ENCODE data around the gene XKRX.

The XKRX gene

GRCh38 chrX:100928660-100929613, at the start of gene XKRX:
Gene XKRX, minus strand, starts transcription at chrX:100928917. Its CDS starts 613 bp downstream, at chrX:100928304.
- peak; percentile 84 for DNase-seq

- no peak for DNase-seq
Measured at GRCh38 chrX:100976211-100976610, 47.5 kb upstream of the XKRX start.

- DNase-seq, result no peak
Measured at GRCh38 chrX:100975212-100975611, 46.5 kb upstream of the XKRX start.

GRCh38 chrX:100973411-100973810, 44.7 kb upstream of the XKRX start:
- no peak for DNase-seq

GRCh38 chrX:100969936-100970335, 41.2 kb upstream of the XKRX start:
- no peak for DNase-seq

GRCh38 chrX:100969408-100969807, 40.7 kb upstream of the XKRX start, which contains the start of gene ARL13A:
Gene ARL13A, plus strand, starts transcription at chrX:100969708. Its CDS starts 3,982 bp downstream, at chrX:100973690.
- DNase-seq, result no peak

GRCh38 chrX:100964362-100964761, 35.6 kb upstream of the XKRX start:
- no peak for DNase-seq

GRCh38 chrX:100962811-100963210, 34.1 kb upstream of the XKRX start:
- no peak for DNase-seq

GRCh38 chrX:100948557-100948956, 19.8 kb upstream of the XKRX start:
- peak; percentile 20 for DNase-seq

GRCh38 chrX:100946299-100946927, 17.7 kb upstream of the XKRX start:
- DNase-seq, result peak; percentile 86

GRCh38 chrX:100944601-100945000, 15.9 kb upstream of the XKRX start:
- no peak for DNase-seq

GRCh38 chrX:100939333-100939732, 10.6 kb upstream of the XKRX start:
- no peak for DNase-seq

GRCh38 chrX:100935767-100936166, 7.0 kb upstream of the XKRX start:
- no peak for DNase-seq

- DNase-seq, result no peak
Measured at GRCh38 chrX:100931925-100932285, 3.2 kb upstream of the XKRX start.

GRCh38 chrX:100931218-100931924, 2.7 kb upstream of the XKRX start:
- DNase-seq, result no peak

GRCh38 chrX:100926453-100926852, 2.3 kb downstream of the XKRX start:
- no peak for DNase-seq

- DNase-seq, result no peak
Measured at GRCh38 chrX:100924375-100924774, 4.3 kb downstream of the XKRX start.

GRCh38 chrX:100915562-100915961, 13.2 kb downstream of the XKRX start:
- peak; percentile 18 for DNase-seq

- DNase-seq, result no peak
Measured at GRCh38 chrX:100913111-100913510, 15.6 kb downstream of the XKRX start.

GRCh38 chrX:100911731-100912130, 17.0 kb downstream of the XKRX start:
- no peak for DNase-seq

- no peak for DNase-seq
Measured at GRCh38 chrX:100905620-100906019, 23.1 kb downstream of the XKRX start.

GRCh38 chrX:100904433-100904832, 24.3 kb downstream of the XKRX start:
- DNase-seq, result no peak

- DNase-seq, result peak; percentile 69
Measured at GRCh38 chrX:100895365-100896075, 33.2 kb downstream of the XKRX start.
